H9 (cell line): ENCODE data around the gene MCHR1. TPM values are rescaled to one million over a fixed set of nuclear protein-coding genes. Genes with fewer than 3 reads are reported as not detected.

Experiments
- DNase-seq: peaks from one replicate; pipeline ENCODE4 v3.0.0-alpha.2; 2017
- H2AFZ ChIP-seq: one replicate; pipeline ENCODE4 v1.6.1; 2013; ENCODE audit warnings: mild to moderate bottlenecking, low read length, control low read depth, moderate library complexity
- H2AK5ac ChIP-seq: 2 replicates; pipeline ENCODE4 v1.6.1; 2013; ENCODE audit warnings: low read length, control low read depth, mixed read lengths; ENCODE audit not compliant: insufficient read length
- H2BK120ac ChIP-seq: one replicate; pipeline ENCODE4 v1.6.1; 2013; ENCODE audit warnings: low read depth, mild to moderate bottlenecking, low read length, control low read depth, inconsistent platforms; ENCODE audit not compliant: poor library complexity, severe bottlenecking
- H2BK12ac ChIP-seq: 2 replicates; pipeline ENCODE4 v1.6.1; 2013; ENCODE audit warnings: low read length, control low read depth, mixed read lengths, low read depth; ENCODE audit not compliant: insufficient read length
- H2BK15ac ChIP-seq: 2 replicates; pipeline ENCODE4 v1.6.1; 2013; ENCODE audit warnings: low read depth, low read length, control low read depth
- H2BK20ac ChIP-seq: one replicate; pipeline ENCODE4 v1.6.1; 2013; ENCODE audit warnings: low read depth, mild to moderate bottlenecking, low read length, control low read depth, inconsistent platforms; ENCODE audit not compliant: poor library complexity, severe bottlenecking
- H2BK5ac ChIP-seq: 2 replicates; pipeline ENCODE4 v1.6.1; 2013; ENCODE audit warnings: low read length, control low read depth, mixed read lengths; ENCODE audit not compliant: insufficient read length
- H3K14ac ChIP-seq: 2 replicates; pipeline ENCODE4 v1.6.1; 2013; ENCODE audit warnings: low read length, control low read depth; ENCODE audit not compliant: insufficient read depth
- H3K18ac ChIP-seq: 2 replicates; pipeline ENCODE4 v1.6.1; 2013; ENCODE audit warnings: low read depth, mild to moderate bottlenecking, mixed read lengths, low read length, control low read depth; ENCODE audit not compliant: insufficient read length
- H3K23ac ChIP-seq: 2 replicates; pipeline ENCODE4 v1.6.1; 2013; ENCODE audit warnings: low read length, control low read depth, mixed read lengths, low read depth; ENCODE audit not compliant: insufficient read length
- H3K23me2 ChIP-seq: 2 replicates; pipeline ENCODE4 v1.6.1; 2013; ENCODE audit warnings: low read depth, mild to moderate bottlenecking, mixed read lengths, low read length, control low read depth; ENCODE audit not compliant: insufficient read length, poor library complexity, severe bottlenecking
- H3K27ac ChIP-seq: 2 replicates; pipeline ENCODE4 v1.5.1; 2013; ENCODE audit warnings: low read length, control low read depth, mixed read lengths, low read depth; ENCODE audit not compliant: insufficient read length
- H3K27me3 ChIP-seq: 2 replicates; pipeline ENCODE4 v1.6.1; 2013; ENCODE audit warnings: low read length, control low read depth, inconsistent platforms; ENCODE audit not compliant: insufficient read depth
- H3K4ac ChIP-seq: 2 replicates; pipeline ENCODE4 v1.6.1; 2013; ENCODE audit warnings: low read depth, mild to moderate bottlenecking, control low read depth, inconsistent platforms, low read length, moderate library complexity
- H3K4me1 ChIP-seq: 2 replicates; pipeline ENCODE4 v1.6.1; 2013; ENCODE audit warnings: low read length, control low read depth, inconsistent platforms; ENCODE audit not compliant: insufficient read depth
- H3K4me2 ChIP-seq: 2 replicates; pipeline ENCODE4 v1.6.1; 2013; ENCODE audit warnings: low read length, control low read depth, mixed read lengths; ENCODE audit not compliant: insufficient read length, insufficient read depth
- H3K56ac ChIP-seq: 2 replicates; pipeline ENCODE4 v1.6.1; 2013; ENCODE audit warnings: low read depth, mild to moderate bottlenecking, mixed read lengths, low read length, control low read depth; ENCODE audit not compliant: insufficient read length
- H3K79me1 ChIP-seq: 2 replicates; pipeline ENCODE4 v1.6.1; 2013; ENCODE audit warnings: low read depth, mild to moderate bottlenecking, moderate library complexity, low read length, control low read depth, inconsistent platforms; ENCODE audit not compliant: insufficient read depth, poor library complexity, severe bottlenecking
- H3K79me2 ChIP-seq: 2 replicates; pipeline ENCODE4 v1.6.1; 2013; ENCODE audit warnings: low read length, control low read depth, inconsistent platforms; ENCODE audit not compliant: insufficient read depth
- H3K9ac ChIP-seq: 2 replicates; pipeline ENCODE4 v1.6.1; 2013; ENCODE audit warnings: low read length, control low read depth, mixed read lengths; ENCODE audit not compliant: insufficient read length; ENCODE audit errors: extremely low read depth
- H3K9me3 ChIP-seq: one replicate; pipeline ENCODE4 v1.6.1; 2013; ENCODE audit warnings: low read depth, low read length, inconsistent platforms; ENCODE audit not compliant: control insufficient read depth
- H3T11ph ChIP-seq: one replicate; pipeline ENCODE4 v1.6.1; 2013; ENCODE audit warnings: mild to moderate bottlenecking, low read length, control low read depth, inconsistent platforms
- H4K20me1 ChIP-seq: one replicate; pipeline ENCODE4 v1.6.1; 2013; ENCODE audit not compliant: control insufficient read depth, insufficient read length, insufficient read depth
- H4K5ac ChIP-seq: 2 replicates; pipeline ENCODE4 v1.6.1; 2013; ENCODE audit warnings: low read depth, mild to moderate bottlenecking, mixed read lengths, low read length, control low read depth; ENCODE audit not compliant: insufficient read length
- H4K8ac ChIP-seq: replicated peaks from 2 replicates; pipeline ENCODE4 v1.6.1; 2013; ENCODE audit warnings: low read length, control low read depth, mixed read lengths, low read depth; ENCODE audit not compliant: insufficient read length
- H4K91ac ChIP-seq: 2 replicates; pipeline ENCODE4 v1.6.1; 2013; ENCODE audit warnings: low read depth, mild to moderate bottlenecking, moderate library complexity, mixed read lengths, low read length, control low read depth; ENCODE audit not compliant: insufficient read length
- H3K27ac Mint-ChIP-seq, 3 experiments: 2 replicates in 2 of 3; 3 replicates in 1 of 3; pipeline ENCODE4 v1.8.0; 2020 to 2021; ENCODE audit warnings: mixed read lengths in 3 of 3, mild to moderate bottlenecking in 1 of 3, moderate library complexity in 1 of 3
- H3K27me3 Mint-ChIP-seq: 2 replicates; pipeline ENCODE4 v1.8.0; 2021; ENCODE audit warnings: low read depth, mild to moderate bottlenecking, moderate library complexity, mixed read lengths
- H3K36me3 Mint-ChIP-seq, 3 experiments: 2 replicates in 2 of 3; 3 replicates in 1 of 3; pipeline ENCODE4 v1.8.0; 2020 to 2021; ENCODE audit warnings: low read depth in 3 of 3, mixed read lengths in 3 of 3; ENCODE audit not compliant: insufficient read depth in 1 of 3
- H3K4me1 Mint-ChIP-seq, 2 experiments: 2 replicates each; pipeline ENCODE4 v1.8.0; 2020; ENCODE audit warnings: mixed read lengths in 2 of 2
- H3K4me3 Mint-ChIP-seq, 2 experiments: 2 replicates in 1 of 2; 3 replicates in 1 of 2; pipeline ENCODE4 v1.8.0; 2020 to 2021; ENCODE audit warnings: mild to moderate bottlenecking in 2 of 2, mixed read lengths in 2 of 2, moderate library complexity in 1 of 2
- H3K9me3 Mint-ChIP-seq, 2 experiments: 2 replicates in 1 of 2; 3 replicates in 1 of 2; pipeline ENCODE4 v1.8.0; 2020; ENCODE audit warnings: mild to moderate bottlenecking in 2 of 2, mixed read lengths in 2 of 2, moderate library complexity in 1 of 2
- WGBS: extraction: QIAGEN DNeasy Blood & Tissue Kit; methylation state at CpG from one replicate; pipeline ENCODE4 v1.1.7; 2013; ENCODE audit warnings: missing lambda C conversion rate, low lambda C conversion rate, mixed read lengths; ENCODE audit not compliant: insufficient read length; ENCODE audit errors: extremely low coverage; 5-methylcytosine and 5-hydroxymethylcytosine counted together
- total RNA-seq: library from RNA; stranded (reverse); gene quantifications from 2 replicates; pipeline ENCODE4 v1.2.1, GENCODE V29; 2021
- TF ChIP-seq, protein P1 (sequence below): fragments of 200-600 bp; sonication (generic); conservative IDR thresholded peaks from 3 replicates; pipeline ENCODE4 v1.8.0; 2021; ENCODE audit warnings: antibody characterized with exemption, mild to moderate bottlenecking

MCHR1 gene
- total RNA-seq, 1 experiment from 2014 or later: 2.9 TPM

DNA sequence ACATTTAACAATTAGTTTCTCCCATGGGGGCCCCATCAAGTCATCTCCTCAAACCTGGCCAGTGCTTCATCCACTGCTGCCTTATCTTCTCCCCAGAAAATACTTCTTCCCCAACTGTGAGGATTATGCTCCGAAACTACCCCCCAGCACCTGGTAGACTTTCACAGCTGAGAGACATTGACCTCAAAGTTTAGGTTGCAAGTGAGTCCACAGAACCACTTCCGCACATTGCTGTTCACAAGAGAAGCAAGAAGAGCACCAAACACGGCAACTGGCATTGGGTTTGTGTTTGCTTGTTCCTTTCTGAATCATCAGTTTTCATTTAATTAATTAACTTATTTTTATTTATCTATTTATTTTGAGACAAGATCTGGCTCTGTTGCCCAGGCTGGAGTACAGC is 6.1 kb downstream of the MCHR1 start:
- H3K9me3 Mint-ChIP-seq: no peaks in the 10 kb centered on the region
- Histone ChIP-seq H3K4me1 (peaks cover 2% of the 10 kb centered on the region; the same call in 1 of the 2 replicates), H4K5ac (no peak overlapping the region), H3K18ac (peak overlapping the region; percentile 53), H3K79me2 (no peaks in the 10 kb centered on the region), H3K27ac (peak overlapping the region; percentile 15), H3K9me3 (no peaks in the 10 kb centered on the region), H3K14ac (no peak overlapping the region), H2BK5ac (no peak overlapping the region), H3K4me2 (peak overlapping the region; percentile 82), H3K23me2 (peaks cover 7% of the 10 kb centered on the region), H2BK120ac (no peak overlapping the region), H2AK5ac (peak overlapping the region; percentile 69), H3K23ac (no peak overlapping the region), H2BK12ac (no peak overlapping the region), H3K4ac (no peak overlapping the region), H4K8ac (no peak overlapping the region), H2BK20ac (no peak overlapping the region), H3K9ac (peak overlapping the region; percentile 14), H3K27me3 (no peaks in the 10 kb centered on the region), H4K20me1 (no peaks in the 10 kb centered on the region), H3T11ph (no peak overlapping the region), H4K91ac (no peak overlapping the region), H3K79me1 (no peaks in the 10 kb centered on the region), H3K56ac (no peak overlapping the region), H2BK15ac (no peak overlapping the region), H2AFZ (no peak overlapping the region)
- peaks cover 0 to 10% (median 6%) of the 10 kb centered on the region in 3 experiments; a peak in 4 of 7 replicates for H3K36me3 Mint-ChIP-seq
- no CpG with 5 or more reads among the region's 3 CpGs for WGBS
- peaks cover 57 to 60% of the 10 kb centered on the region in 2 experiments for H3K4me1 Mint-ChIP-seq
- peaks cover 4% of the 10 kb centered on the region; the same call in 1 of the 2 replicates for H3K27me3 Mint-ChIP-seq
- peak overlapping the region in 1 of 3 experiments; percentile 96; a peak in 2 of 7 replicates for H3K27ac Mint-ChIP-seq
- peak overlapping the region; percentile 61 to 72 for H3K4me3 Mint-ChIP-seq
- TF ChIP-seq, protein P1, sequence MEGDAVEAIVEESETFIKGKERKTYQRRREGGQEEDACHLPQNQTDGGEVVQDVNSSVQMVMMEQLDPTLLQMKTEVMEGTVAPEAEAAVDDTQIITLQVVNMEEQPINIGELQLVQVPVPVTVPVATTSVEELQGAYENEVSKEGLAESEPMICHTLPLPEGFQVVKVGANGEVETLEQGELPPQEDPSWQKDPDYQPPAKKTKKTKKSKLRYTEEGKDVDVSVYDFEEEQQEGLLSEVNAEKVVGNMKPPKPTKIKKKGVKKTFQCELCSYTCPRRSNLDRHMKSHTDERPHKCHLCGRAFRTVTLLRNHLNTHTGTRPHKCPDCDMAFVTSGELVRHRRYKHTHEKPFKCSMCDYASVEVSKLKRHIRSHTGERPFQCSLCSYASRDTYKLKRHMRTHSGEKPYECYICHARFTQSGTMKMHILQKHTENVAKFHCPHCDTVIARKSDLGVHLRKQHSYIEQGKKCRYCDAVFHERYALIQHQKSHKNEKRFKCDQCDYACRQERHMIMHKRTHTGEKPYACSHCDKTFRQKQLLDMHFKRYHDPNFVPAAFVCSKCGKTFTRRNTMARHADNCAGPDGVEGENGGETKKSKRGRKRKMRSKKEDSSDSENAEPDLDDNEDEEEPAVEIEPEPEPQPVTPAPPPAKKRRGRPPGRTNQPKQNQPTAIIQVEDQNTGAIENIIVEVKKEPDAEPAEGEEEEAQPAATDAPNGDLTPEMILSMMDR: no peak
- no peak for DNase-seq
